ENCODE results near the gene LYST.
A peak's percentile ranks its signal among the peaks of the same experiment; 100 is the strongest.

The LYST gene

GRCh38 chr1:235702412-235702811, 164.3 kb downstream of the LYST start:
- no peak overlapping the region for H3K4me3 ChIP-seq (replicated peaks in 1 of 2; ENCODE audit: low read depth in 2 of 2, low read length in 2 of 2)
- no peak for TF ChIP-seq CTCF (IDR thresholded peaks at IDR 0.05; ENCODE audit: low read depth, low read length)
- DNase-seq (ENCODE audit: low read depth in 2 of 2): no peak

GRCh38 chr1:235697508-235697907, 169.2 kb downstream of the LYST start:
- DNase-seq (ENCODE audit: low read depth in 2 of 2): no peak
- H3K4me3 ChIP-seq (replicated peaks in 1 of 2; ENCODE audit: low read depth in 2 of 2, low read length in 2 of 2): no peak overlapping the region
- no peak for TF ChIP-seq CTCF (IDR thresholded peaks at IDR 0.05; ENCODE audit: low read depth, low read length)

- DNase-seq (ENCODE audit: low read depth in 2 of 2): no peak
- H3K4me3 ChIP-seq (replicated peaks in 1 of 2; ENCODE audit: low read depth in 2 of 2, low read length in 2 of 2): no peak overlapping the region
- TF ChIP-seq CTCF (IDR thresholded peaks at IDR 0.05; ENCODE audit: low read depth, low read length): no peak
Measured at GRCh38 chr1:235689356-235689755, 177.3 kb downstream of the LYST start.

GRCh38 chr1:235688096-235688495, 178.6 kb downstream of the LYST start:
- no peak overlapping the region for H3K4me3 ChIP-seq (replicated peaks in 1 of 2; ENCODE audit: low read depth in 2 of 2, low read length in 2 of 2)
- no peak for TF ChIP-seq CTCF (IDR thresholded peaks at IDR 0.05; ENCODE audit: low read depth, low read length)
- DNase-seq (ENCODE audit: low read depth in 2 of 2): no peak

GRCh38 chr1:235683653-235684052, 183.1 kb downstream of the LYST start:
- peak in 1 of 2 donors; percentile 24 for DNase-seq (ENCODE audit: low read depth in 2 of 2)
- no peak for TF ChIP-seq CTCF (IDR thresholded peaks at IDR 0.05; ENCODE audit: low read depth, low read length)
- no peak overlapping the region for H3K4me3 ChIP-seq (replicated peaks in 1 of 2; ENCODE audit: low read depth in 2 of 2, low read length in 2 of 2)

GRCh38 chr1:235682216-235682615, 184.5 kb downstream of the LYST start:
- no peak for TF ChIP-seq CTCF (IDR thresholded peaks at IDR 0.05; ENCODE audit: low read depth, low read length)
- H3K4me3 ChIP-seq (replicated peaks in 1 of 2; ENCODE audit: low read depth in 2 of 2, low read length in 2 of 2): no peak overlapping the region
- DNase-seq (ENCODE audit: low read depth in 2 of 2): no peak

- H3K4me3 ChIP-seq (replicated peaks in 1 of 2; ENCODE audit: low read depth in 2 of 2, low read length in 2 of 2): no peak overlapping the region
- TF ChIP-seq CTCF (IDR thresholded peaks at IDR 0.05; ENCODE audit: low read depth, low read length): no peak
- DNase-seq (ENCODE audit: low read depth in 2 of 2): no peak
Measured at GRCh38 chr1:235679644-235680043, 187.1 kb downstream of the LYST start.
